ENCODE measurements around the gene INTS2. TPM values are rescaled to one million over a fixed set of nuclear protein-coding genes. Genes with fewer than 3 reads are reported as not detected.
"Not testable (repeated sequence)": the region's sequence is repeated elsewhere in the genome, so short reads cannot be mapped to it uniquely, and the experiment has no call there.

INTS2 gene
- total RNA-seq, 1 donor from 2014 or later: 12.3 TPM

DNA sequence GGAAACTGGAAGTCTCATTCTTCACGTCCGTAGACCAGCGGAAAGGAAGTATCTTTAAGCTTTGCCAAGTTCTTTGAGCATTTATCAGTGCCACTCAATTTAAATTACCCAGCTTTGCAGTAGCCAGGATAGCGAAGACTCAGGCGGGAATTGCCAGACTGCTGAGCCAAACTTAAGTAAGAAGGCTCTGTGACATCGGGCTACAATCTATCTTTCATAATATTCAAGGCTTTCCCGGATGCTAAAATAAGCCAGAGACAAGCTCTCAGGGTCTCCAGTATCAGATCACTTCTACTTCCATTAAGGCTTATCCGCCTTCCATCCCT is 64.0 kb downstream of the INTS2 start:
- TF ChIP-seq, protein P1, sequence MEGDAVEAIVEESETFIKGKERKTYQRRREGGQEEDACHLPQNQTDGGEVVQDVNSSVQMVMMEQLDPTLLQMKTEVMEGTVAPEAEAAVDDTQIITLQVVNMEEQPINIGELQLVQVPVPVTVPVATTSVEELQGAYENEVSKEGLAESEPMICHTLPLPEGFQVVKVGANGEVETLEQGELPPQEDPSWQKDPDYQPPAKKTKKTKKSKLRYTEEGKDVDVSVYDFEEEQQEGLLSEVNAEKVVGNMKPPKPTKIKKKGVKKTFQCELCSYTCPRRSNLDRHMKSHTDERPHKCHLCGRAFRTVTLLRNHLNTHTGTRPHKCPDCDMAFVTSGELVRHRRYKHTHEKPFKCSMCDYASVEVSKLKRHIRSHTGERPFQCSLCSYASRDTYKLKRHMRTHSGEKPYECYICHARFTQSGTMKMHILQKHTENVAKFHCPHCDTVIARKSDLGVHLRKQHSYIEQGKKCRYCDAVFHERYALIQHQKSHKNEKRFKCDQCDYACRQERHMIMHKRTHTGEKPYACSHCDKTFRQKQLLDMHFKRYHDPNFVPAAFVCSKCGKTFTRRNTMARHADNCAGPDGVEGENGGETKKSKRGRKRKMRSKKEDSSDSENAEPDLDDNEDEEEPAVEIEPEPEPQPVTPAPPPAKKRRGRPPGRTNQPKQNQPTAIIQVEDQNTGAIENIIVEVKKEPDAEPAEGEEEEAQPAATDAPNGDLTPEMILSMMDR (IDR thresholded peaks at IDR 0.05; ENCODE audit: unreplicated experiment): no peak
- Mint-ChIP-seq H3K27me3 (ENCODE audit: unreplicated experiment) (no peaks in the 10 kb centered on the region), H3K4me3 (ENCODE audit: unreplicated experiment) (peak overlapping the region; percentile 97), H3K36me3 (ENCODE audit: low read depth, unreplicated experiment) (no peaks in the 10 kb centered on the region), H3K9me3 (ENCODE audit: unreplicated experiment) (no peaks in the 10 kb centered on the region), H3K27ac (ENCODE audit: unreplicated experiment) (peak overlapping the region; percentile 25), H3K4me1 (ENCODE audit: unreplicated experiment) (peaks cover 15% of the 10 kb centered on the region)
- peak; percentile 7 for DNase-seq (ENCODE audit: low spot score)

DNA sequence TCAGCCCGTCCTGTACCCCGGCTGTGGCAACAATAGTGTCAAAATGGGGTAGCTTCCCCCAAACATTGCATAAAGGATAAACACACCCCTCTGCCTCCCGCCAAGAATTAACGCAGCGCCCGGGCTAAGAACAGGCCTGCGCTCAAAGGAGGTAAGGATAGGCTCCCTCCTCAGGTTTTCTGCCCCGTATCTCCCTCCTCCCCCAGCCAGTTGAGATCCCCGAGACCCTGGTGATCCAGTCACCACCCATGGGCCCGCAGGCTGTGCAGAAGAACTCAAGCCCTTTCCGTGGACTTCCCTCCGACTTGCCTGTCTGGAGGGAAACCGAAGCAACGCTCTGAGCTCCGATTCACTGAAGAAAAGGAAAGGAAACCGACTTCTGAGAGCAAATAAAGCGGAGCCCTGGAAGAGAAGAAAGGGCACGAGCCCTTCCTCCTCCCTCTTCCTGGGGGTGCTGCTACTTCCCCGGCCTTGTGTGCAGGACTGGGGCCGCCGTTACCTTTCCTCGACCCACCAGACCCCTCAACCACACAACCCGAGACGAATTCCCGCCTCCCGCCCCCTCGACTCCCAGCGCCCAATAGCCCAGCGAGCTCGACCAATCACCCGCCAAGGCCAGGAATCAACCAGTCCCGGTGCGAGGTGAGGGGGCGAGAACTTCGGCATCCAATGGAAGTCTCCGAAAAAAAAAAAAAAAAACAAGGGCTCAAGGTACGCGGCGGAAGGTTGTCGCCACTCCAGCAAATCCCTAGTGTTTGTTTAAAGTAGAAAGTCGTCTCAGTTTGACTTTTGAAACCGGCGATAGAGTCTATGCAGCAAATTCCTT is 64.6 kb downstream of the INTS2 start, which contains the start of gene BRIP1:
Gene BRIP1, minus strand, starts transcription at position 554 of the 826 bp plus-strand sequence. CDS start 1,989 bp downstream, outside the sequence.
- peak; percentile 88 for DNase-seq (ENCODE audit: low spot score)
- Mint-ChIP-seq H3K27me3 (ENCODE audit: unreplicated experiment) (no peaks in the 10 kb centered on the region), H3K4me1 (ENCODE audit: unreplicated experiment) (peaks cover 15% of the 10 kb centered on the region), H3K4me3 (ENCODE audit: unreplicated experiment) (peak within 1 kb of the TSS; percentile 97), H3K36me3 (ENCODE audit: low read depth, unreplicated experiment) (no peaks in the 10 kb centered on the region), H3K27ac (ENCODE audit: unreplicated experiment) (peak within 1 kb of the TSS; percentile 85), H3K9me3 (ENCODE audit: unreplicated experiment) (no peaks in the 10 kb centered on the region)
- TF ChIP-seq, protein P1 (IDR thresholded peaks at IDR 0.05; ENCODE audit: unreplicated experiment): no peak

DNA sequence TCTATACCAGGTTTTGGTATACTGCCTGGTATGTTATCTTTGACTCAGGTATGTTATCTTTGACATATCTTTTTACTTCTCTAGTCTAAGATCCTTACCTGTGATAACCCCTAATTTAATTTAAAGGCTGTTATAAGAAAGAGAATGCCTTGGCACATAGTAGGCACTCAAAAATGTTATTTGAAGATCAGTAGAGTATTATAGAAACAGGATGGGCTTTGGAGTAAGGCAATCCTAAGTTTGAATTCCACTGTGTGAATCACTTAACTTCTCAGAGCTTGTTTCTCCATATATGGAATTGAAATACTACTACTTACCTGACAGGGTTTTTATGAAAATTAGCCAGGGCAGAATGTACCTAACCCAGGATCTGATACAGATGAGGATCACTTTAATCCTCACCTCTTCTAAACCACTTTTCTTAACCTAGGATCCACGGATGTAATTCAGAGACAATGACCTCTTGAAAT is 65.6 kb downstream of the INTS2 start:
- TF ChIP-seq, protein P1 (IDR thresholded peaks at IDR 0.05; ENCODE audit: unreplicated experiment): no peak
- H3K27ac Mint-ChIP-seq (ENCODE audit: unreplicated experiment): no peak overlapping the region
- no peaks in the 10 kb centered on the region for H3K9me3 Mint-ChIP-seq (ENCODE audit: unreplicated experiment)
- peaks cover 15% of the 10 kb centered on the region for H3K4me1 Mint-ChIP-seq (ENCODE audit: unreplicated experiment)
- H3K4me3 Mint-ChIP-seq (ENCODE audit: unreplicated experiment): peak overlapping the region; percentile 97
- no peaks in the 10 kb centered on the region for H3K27me3 Mint-ChIP-seq (ENCODE audit: unreplicated experiment)
- no peaks in the 10 kb centered on the region for H3K36me3 Mint-ChIP-seq (ENCODE audit: low read depth, unreplicated experiment)
- no peak for DNase-seq (ENCODE audit: low spot score)

DNA sequence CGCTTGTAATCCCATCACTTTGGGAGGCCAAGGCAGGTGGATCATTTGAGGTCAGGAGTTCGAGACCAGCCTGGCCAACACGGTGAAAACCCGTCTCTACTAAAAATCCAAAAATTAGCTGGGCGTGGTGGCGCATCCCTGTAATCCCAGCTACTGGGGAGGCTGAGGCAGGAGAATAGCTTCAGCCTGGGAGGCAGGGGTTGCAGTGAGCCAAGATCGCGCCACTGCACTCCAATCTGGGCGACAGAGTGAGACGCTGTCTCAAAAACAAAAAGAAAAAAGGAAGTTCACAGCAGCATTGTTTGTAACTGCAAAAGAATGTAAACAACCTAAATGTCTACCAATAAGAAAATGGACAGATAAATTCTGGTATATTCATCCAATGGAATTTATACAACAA is 67.4 kb downstream of the INTS2 start:
- not testable (repeated sequence) for H3K36me3 Mint-ChIP-seq (ENCODE audit: low read depth, unreplicated experiment); H3K27me3 Mint-ChIP-seq (ENCODE audit: unreplicated experiment); H3K4me3 Mint-ChIP-seq (ENCODE audit: unreplicated experiment); H3K27ac Mint-ChIP-seq (ENCODE audit: unreplicated experiment); H3K9me3 Mint-ChIP-seq (ENCODE audit: unreplicated experiment); DNase-seq (ENCODE audit: low spot score)
- H3K4me1 Mint-ChIP-seq (ENCODE audit: unreplicated experiment): peaks cover 15% of the 10 kb centered on the region

DNA sequence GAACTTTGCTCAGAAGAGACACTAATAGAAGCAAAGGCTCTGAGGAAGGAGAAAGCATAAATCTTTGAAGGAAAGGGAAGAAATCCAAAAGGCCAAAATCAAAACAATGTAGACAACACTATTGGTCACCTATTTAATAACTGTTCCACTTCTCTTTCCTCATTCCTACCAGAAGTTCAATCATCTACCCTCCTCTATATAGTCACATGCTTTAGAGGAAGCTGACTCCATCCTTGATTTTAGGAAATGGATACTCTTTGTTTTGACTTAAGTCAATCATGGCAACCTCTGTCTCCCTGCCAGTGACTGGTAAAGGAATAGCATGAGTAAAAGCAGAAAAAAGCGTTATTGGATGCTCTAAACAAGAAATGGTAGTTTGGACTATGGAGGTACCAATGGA is 71.7 kb downstream of the INTS2 start:
- DNase-seq (ENCODE audit: low spot score): no peak
- H3K4me1 Mint-ChIP-seq (ENCODE audit: unreplicated experiment): peaks cover 2% of the 10 kb centered on the region
- no peaks in the 10 kb centered on the region for H3K9me3 Mint-ChIP-seq (ENCODE audit: unreplicated experiment)
- H3K27ac Mint-ChIP-seq (ENCODE audit: unreplicated experiment): no peak overlapping the region
- no peaks in the 10 kb centered on the region for H3K36me3 Mint-ChIP-seq (ENCODE audit: low read depth, unreplicated experiment)
- H3K4me3 Mint-ChIP-seq (ENCODE audit: unreplicated experiment): no peak overlapping the region
- H3K27me3 Mint-ChIP-seq (ENCODE audit: unreplicated experiment): no peaks in the 10 kb centered on the region
- TF ChIP-seq, protein P1 (IDR thresholded peaks at IDR 0.05; ENCODE audit: unreplicated experiment): no peak
